ENCODE results near the gene GRPEL2. TPM values are rescaled to one million over a fixed set of nuclear protein-coding genes. Genes with fewer than 3 reads are reported as not detected.

Gene GRPEL2
- polyA plus RNA-seq, 1 experiment: 17.1 TPM

DNA sequence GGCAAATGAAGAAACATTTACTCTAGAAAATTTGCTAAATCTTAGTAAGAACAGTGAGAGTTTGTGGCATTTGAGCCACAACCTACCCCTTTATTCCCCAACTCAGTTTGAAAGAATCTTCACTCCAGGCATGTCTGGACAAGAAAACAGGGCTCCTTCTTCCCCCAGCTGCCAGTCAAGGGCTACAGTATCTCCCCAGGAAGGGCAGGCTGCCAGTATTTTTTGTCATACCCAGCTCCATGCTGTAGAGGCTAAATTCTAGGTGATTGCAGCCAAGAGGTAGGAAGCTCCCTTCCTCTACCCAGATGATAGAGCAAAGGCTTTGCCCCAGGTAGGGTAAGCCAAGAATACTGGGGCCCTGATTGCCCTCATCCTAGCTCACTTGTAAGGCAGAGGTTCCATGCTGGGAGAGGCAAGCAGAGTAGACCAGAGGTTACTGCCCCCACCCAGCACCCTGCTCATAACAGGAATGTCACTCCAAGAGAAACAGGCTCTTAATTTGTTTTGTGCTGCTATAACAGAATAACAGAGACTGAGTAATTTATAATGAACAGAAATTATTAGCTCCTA, 20.0 kb upstream of the GRPEL2 start:
- no peak overlapping the region for H3K4me3 ChIP-seq (ENCODE audit: low read depth, low read length)
- ChIA-PET POLR2A (no interaction called here), CTCF (interaction anchor here (0.9 to 20.8 kb wide), 4 partner anchors 8 to 109 kb away, joined by 3 to 289 read pairs (median 3); no protein-coding TSS in a partner anchor)
- TF ChIP-seq, protein P1, sequence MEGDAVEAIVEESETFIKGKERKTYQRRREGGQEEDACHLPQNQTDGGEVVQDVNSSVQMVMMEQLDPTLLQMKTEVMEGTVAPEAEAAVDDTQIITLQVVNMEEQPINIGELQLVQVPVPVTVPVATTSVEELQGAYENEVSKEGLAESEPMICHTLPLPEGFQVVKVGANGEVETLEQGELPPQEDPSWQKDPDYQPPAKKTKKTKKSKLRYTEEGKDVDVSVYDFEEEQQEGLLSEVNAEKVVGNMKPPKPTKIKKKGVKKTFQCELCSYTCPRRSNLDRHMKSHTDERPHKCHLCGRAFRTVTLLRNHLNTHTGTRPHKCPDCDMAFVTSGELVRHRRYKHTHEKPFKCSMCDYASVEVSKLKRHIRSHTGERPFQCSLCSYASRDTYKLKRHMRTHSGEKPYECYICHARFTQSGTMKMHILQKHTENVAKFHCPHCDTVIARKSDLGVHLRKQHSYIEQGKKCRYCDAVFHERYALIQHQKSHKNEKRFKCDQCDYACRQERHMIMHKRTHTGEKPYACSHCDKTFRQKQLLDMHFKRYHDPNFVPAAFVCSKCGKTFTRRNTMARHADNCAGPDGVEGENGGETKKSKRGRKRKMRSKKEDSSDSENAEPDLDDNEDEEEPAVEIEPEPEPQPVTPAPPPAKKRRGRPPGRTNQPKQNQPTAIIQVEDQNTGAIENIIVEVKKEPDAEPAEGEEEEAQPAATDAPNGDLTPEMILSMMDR (IDR thresholded peaks at IDR 0.05; ENCODE audit: insufficient read depth, low read depth, low read length): no peak
- no peaks in the 10 kb centered on the region for H3K36me3 ChIP-seq (ENCODE audit: control insufficient read depth, insufficient read depth, low read length)
- no peak for DNase-seq (ENCODE audit: low read depth)
- no peaks in the 10 kb centered on the region for H3K27me3 ChIP-seq (ENCODE audit: control insufficient read depth, insufficient read depth, low read length)

DNA sequence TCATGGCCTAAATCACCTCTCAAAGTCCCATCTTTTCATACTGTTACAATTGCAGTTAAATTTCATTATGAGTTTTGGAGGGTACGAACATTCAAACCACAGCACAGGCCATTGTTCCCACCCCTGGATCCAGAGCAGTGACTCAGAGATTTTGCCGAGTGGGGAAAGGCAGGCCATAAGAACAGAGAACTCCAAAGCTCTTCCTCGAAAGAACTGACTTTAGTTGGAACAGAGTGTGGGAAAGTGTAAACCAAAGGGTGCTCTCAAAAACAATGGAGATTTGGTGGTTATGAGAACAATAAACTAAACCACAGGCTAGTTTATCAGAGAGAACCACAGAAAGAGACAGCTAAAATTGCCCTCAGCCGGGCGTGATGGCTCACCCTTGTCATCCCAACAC, 19.4 kb upstream of the GRPEL2 start:
- Histone ChIP-seq H3K4me3 (ENCODE audit: low read depth, low read length) (no peak overlapping the region), H3K36me3 (ENCODE audit: control insufficient read depth, insufficient read depth, low read length) (no peaks in the 10 kb centered on the region), H3K27me3 (ENCODE audit: control insufficient read depth, insufficient read depth, low read length) (no peaks in the 10 kb centered on the region)
- TF ChIP-seq, protein P1 (IDR thresholded peaks at IDR 0.05; ENCODE audit: insufficient read depth, low read depth, low read length): no peak
- CTCF ChIA-PET: interaction anchor here (1.0 to 20.8 kb wide), 4 partner anchors 8 to 108 kb away, joined by 3 to 289 read pairs (median 3); no protein-coding TSS in a partner anchor
- POLR2A ChIA-PET: no interaction called here
- no peak for DNase-seq (ENCODE audit: low read depth)

DNA sequence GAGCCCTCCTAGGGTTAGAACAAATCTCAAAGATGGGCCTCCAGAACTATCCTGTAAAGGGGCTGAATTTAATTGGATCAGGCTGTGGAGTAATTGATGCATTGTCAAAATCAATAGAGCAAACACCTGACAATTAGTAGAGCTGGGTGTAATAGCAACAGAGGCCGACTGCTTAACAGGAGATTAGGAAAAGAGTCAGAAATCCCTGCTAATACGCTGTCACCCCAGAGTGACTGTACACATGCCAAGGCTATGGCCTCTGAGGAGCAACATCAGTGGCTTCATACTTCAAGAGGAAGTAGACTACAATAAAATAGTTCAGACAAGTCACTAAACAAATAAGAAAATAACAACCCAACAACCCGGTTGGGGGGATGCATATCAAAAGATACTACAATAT, 18.7 kb upstream of the GRPEL2 start:
- ChIA-PET CTCF (interaction anchor here (1.0 to 20.8 kb wide), 3 partner anchors 8 to 42 kb away, joined by 3 to 289 read pairs (median 3); no protein-coding TSS in a partner anchor), POLR2A (no interaction called here)
- H3K27me3 ChIP-seq (ENCODE audit: control insufficient read depth, insufficient read depth, low read length): no peaks in the 10 kb centered on the region
- H3K36me3 ChIP-seq (ENCODE audit: control insufficient read depth, insufficient read depth, low read length): no peaks in the 10 kb centered on the region
- H3K4me3 ChIP-seq (ENCODE audit: low read depth, low read length): no peak overlapping the region
- TF ChIP-seq, protein P1 (IDR thresholded peaks at IDR 0.05; ENCODE audit: insufficient read depth, low read depth, low read length): no peak
- DNase-seq (ENCODE audit: low read depth): no peak

DNA sequence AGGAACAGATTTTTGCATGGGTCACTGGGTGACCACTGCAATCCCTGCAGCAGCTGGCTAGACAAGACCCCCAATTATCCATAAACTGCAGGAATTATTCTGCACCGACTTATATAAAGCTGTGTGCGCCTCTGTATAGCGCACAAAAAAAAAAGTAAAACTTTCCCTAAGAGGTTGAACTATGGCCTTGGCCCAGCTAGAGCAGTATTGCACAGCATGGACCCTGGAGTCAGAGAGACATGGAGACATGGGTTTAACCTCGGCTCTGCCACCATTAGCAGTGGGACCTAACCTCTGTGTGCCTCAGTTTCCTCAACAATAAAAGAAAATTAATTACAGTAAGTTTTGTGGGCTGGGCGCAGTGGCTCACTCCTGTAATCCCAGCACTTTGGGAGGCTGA, 17.1 kb upstream of the GRPEL2 start:
- DNase-seq (ENCODE audit: low read depth): no peak
- TF ChIP-seq, protein P1 (IDR thresholded peaks at IDR 0.05; ENCODE audit: insufficient read depth, low read depth, low read length): no peak
- no peaks in the 10 kb centered on the region for H3K36me3 ChIP-seq (ENCODE audit: control insufficient read depth, insufficient read depth, low read length)
- ChIA-PET CTCF (interaction anchor here (20.8 kb wide), 1 partner anchor 40 kb away, joined by 289 read pairs; no protein-coding TSS in a partner anchor), POLR2A (no interaction called here)
- H3K27me3 ChIP-seq (ENCODE audit: control insufficient read depth, insufficient read depth, low read length): no peaks in the 10 kb centered on the region
- H3K4me3 ChIP-seq (ENCODE audit: low read depth, low read length): no peak overlapping the region

DNA sequence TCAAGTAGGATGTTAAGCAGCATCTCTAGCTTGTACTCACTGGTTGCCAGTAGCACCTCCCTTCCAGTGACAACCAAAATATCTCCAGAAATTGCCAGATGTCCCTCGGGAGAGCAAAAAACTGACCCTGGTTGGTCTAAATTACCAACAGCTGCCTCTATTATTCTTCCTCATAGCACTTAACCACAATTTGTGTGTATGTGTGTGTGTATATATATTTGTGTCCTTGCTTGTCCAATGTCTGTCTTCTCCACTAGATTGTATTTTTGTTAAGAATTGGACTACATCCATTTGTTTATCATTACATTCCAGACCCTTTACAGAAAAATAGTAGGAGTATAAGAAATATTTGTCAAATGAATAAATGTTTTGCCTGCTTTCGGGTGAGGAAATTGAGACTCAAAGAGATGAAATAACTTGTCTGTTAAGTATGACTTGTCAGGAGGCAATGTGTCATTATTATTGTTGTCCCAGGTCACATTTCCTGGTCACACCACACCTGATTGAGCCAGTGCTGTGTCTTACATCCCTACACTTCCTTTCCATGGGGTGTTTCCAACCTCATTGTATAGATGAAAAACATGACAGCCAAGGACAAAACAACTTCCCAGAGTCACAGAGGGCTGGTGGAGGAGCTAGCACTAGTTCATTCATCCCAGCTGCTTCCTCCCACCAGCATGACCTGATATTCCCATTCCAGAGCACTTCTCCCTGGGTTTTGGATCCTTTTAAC, 11.4 kb upstream of the GRPEL2 start:
- TF ChIP-seq, protein P1 (IDR thresholded peaks at IDR 0.05; ENCODE audit: insufficient read depth, low read depth, low read length): no peak
- POLR2A ChIA-PET: no interaction called here

More for the DNA sequence above, 11.4 kb upstream of the GRPEL2 start:
- no peaks in the 10 kb centered on the region for H3K27me3 ChIP-seq (ENCODE audit: control insufficient read depth, insufficient read depth, low read length)
- H3K4me3 ChIP-seq (ENCODE audit: low read depth, low read length): no peak overlapping the region
- no peaks in the 10 kb centered on the region for H3K36me3 ChIP-seq (ENCODE audit: control insufficient read depth, insufficient read depth, low read length)
- CTCF ChIA-PET: interaction anchor here (1.0 to 2.1 kb wide), 3 partner anchors 12 to 34 kb away, joined by 3 to 8 read pairs (median 3); no protein-coding TSS in a partner anchor
- no peak for DNase-seq (ENCODE audit: low read depth)

Measured in BJ (cell line).